ENCODE results near the gene KIAA1671. TPM values are rescaled to one million over a fixed set of nuclear protein-coding genes. Genes with fewer than 3 reads are reported as not detected.
"Not testable (repeated sequence)": the region's sequence is repeated elsewhere in the genome, so short reads cannot be mapped to it uniquely, and the experiment has no call there.

KIAA1671 gene
- total and polyA plus RNA-seq, 2 donors (not counting 1 experiment from before 2014, with no cell fraction given) = 0.01 to 0.02 TPM

GRCh38 chr22:25236417-25236816 lies 283.9 kb downstream of the KIAA1671 start:
- Histone ChIP-seq H3K36me3 (replicated peaks in 1 of 2; ENCODE audit: control extremely low read depth in 1 of 2, control insufficient read depth in 1 of 2, extremely low read depth in 1 of 2, insufficient read depth in 2 of 2, low read length in 1 of 2) (no peaks in the 10 kb centered on the region), H2AFZ (ENCODE audit: insufficient read depth, low read depth, low read length, poor library complexity, severe bottlenecking) (no peak overlapping the region), H3K4me3 (ENCODE audit: control extremely low read depth in 1 of 5, extremely low read depth in 1 of 5, insufficient read depth in 1 of 5, low read depth in 2 of 5, low read length in 4 of 5) (no peak overlapping the region), H3K4me1 (ENCODE audit: control insufficient read depth in 2 of 2, insufficient read depth in 2 of 2, low read length in 2 of 2) (peaks cover 0 to 3% of the 10 kb centered on the region in 2 donors), H3K27me3 (replicated peaks in 1 of 4; ENCODE audit: control extremely low read depth in 1 of 4, control insufficient read depth in 3 of 4, insufficient read depth in 4 of 4, low read length in 3 of 4) (peaks cover 0 to 17% (median 1%) of the 10 kb centered on the region in 4 experiments), H4K20me1 (ENCODE audit: control insufficient read depth, insufficient read depth, low read length, poor library complexity, severe bottlenecking) (no peaks in the 10 kb centered on the region), H3K4me2 (replicated peaks; ENCODE audit: low read depth, low read length, poor library complexity, severe bottlenecking) (no peak overlapping the region), H3K27ac (ENCODE audit: low read length in 2 of 2) (no peak overlapping the region), H3K79me2 (ENCODE audit: control insufficient read depth, insufficient read depth, low read length) (no peaks in the 10 kb centered on the region), H3K9me3 (ENCODE audit: control extremely low read depth in 1 of 3, control insufficient read depth in 2 of 3, insufficient read depth in 1 of 3, low read length in 2 of 3) (peaks cover 0 to 9% (median 0%) of the 10 kb centered on the region in 3 donors), H3K9ac (ENCODE audit: low read length) (no peak overlapping the region)
- Mint-ChIP-seq H3K4me1 (peaks cover 7% of the 10 kb centered on the region), H3K9me3 (ENCODE audit: insufficient read depth) (no peaks in the 10 kb centered on the region), H3K4me3 (no peak overlapping the region), H3K27ac (no peak overlapping the region), H3K27me3 (peaks cover 41% of the 10 kb centered on the region)
- CTCF ChIA-PET = interaction anchor here (1.1 to 3.4 kb wide), 4 partner anchors 16 to 98 kb away, joined by 3 to 23 read pairs (median 10); no protein-coding TSS in a partner anchor
- POLR2A ChIA-PET = no interaction called here
- intact Hi-C loops (cut with micrococcal nuclease) = loop anchor here (2.0 kb wide), 1 partner anchor 46 kb away; no protein-coding TSS in a partner anchor
- TF ChIP-seq CTCF (IDR thresholded peaks at IDR 0.05) (no peak), EZH2 (IDR thresholded peaks at IDR 0.05; ENCODE audit: borderline replicate concordance, insufficient read depth, low read depth, low read length, poor library complexity, severe bottlenecking) (no peak)
- DNase-seq (no peak), ATAC-seq (ENCODE audit: low read depth) (no peak)
- WGBS (ENCODE audit: insufficient coverage) = 95% methylated on average over 4 of the region's 6 CpGs

- Histone ChIP-seq H3K4me2 (replicated peaks; ENCODE audit: low read depth, low read length, poor library complexity, severe bottlenecking) (no peak overlapping the region), H4K20me1 (ENCODE audit: control insufficient read depth, insufficient read depth, low read length, poor library complexity, severe bottlenecking) (no peaks in the 10 kb centered on the region), H3K27ac (ENCODE audit: low read length in 2 of 2) (no peak overlapping the region), H3K79me2 (ENCODE audit: control insufficient read depth, insufficient read depth, low read length) (no peaks in the 10 kb centered on the region), H3K9me3 (ENCODE audit: control extremely low read depth in 1 of 3, control insufficient read depth in 2 of 3, insufficient read depth in 1 of 3, low read length in 2 of 3) (peaks cover 0 to 9% (median 0%) of the 10 kb centered on the region in 3 donors), H3K9ac (ENCODE audit: low read length) (no peak overlapping the region), H3K36me3 (replicated peaks in 1 of 2; ENCODE audit: control extremely low read depth in 1 of 2, control insufficient read depth in 1 of 2, extremely low read depth in 1 of 2, insufficient read depth in 2 of 2, low read length in 1 of 2) (no peaks in the 10 kb centered on the region), H3K4me3 (ENCODE audit: control extremely low read depth in 1 of 5, extremely low read depth in 1 of 5, insufficient read depth in 1 of 5, low read depth in 2 of 5, low read length in 4 of 5) (no peak overlapping the region), H3K27me3 (replicated peaks in 1 of 4; ENCODE audit: control extremely low read depth in 1 of 4, control insufficient read depth in 3 of 4, insufficient read depth in 4 of 4, low read length in 3 of 4) (peaks cover 0 to 19% (median 1%) of the 10 kb centered on the region in 4 experiments), H3K4me1 (ENCODE audit: control insufficient read depth in 2 of 2, insufficient read depth in 2 of 2, low read length in 2 of 2) (peaks cover 0 to 3% of the 10 kb centered on the region in 2 donors), H2AFZ (ENCODE audit: insufficient read depth, low read depth, low read length, poor library complexity, severe bottlenecking) (no peak overlapping the region)
- Mint-ChIP-seq H3K4me1 (peaks cover 7% of the 10 kb centered on the region), H3K4me3 (no peak overlapping the region), H3K9me3 (ENCODE audit: insufficient read depth) (no peaks in the 10 kb centered on the region), H3K27ac (no peak overlapping the region), H3K27me3 (peaks cover 34% of the 10 kb centered on the region)
- ATAC-seq (ENCODE audit: low read depth) (no peak), DNase-seq (no peak)
- TF ChIP-seq EZH2 (IDR thresholded peaks at IDR 0.05; ENCODE audit: borderline replicate concordance, insufficient read depth, low read depth, low read length, poor library complexity, severe bottlenecking) (no peak), CTCF (IDR thresholded peaks at IDR 0.05) (no peak)
- POLR2A ChIA-PET = no interaction called here
- CTCF ChIA-PET = interaction anchor here (3.4 kb wide), 1 partner anchor 96 kb away, joined by 23 read pairs; no protein-coding TSS in a partner anchor
- intact Hi-C loops (cut with micrococcal nuclease) = loop anchor here (2.0 kb wide), 1 partner anchor 45 kb away; no protein-coding TSS in a partner anchor
- WGBS (ENCODE audit: insufficient coverage) = 83% methylated on average over 3 of the region's 4 CpGs
Measured at GRCh38 chr22:25237503-25237902, 285.0 kb downstream of the KIAA1671 start.

- POLR2A ChIA-PET = not testable (repeated sequence)
- peaks cover 33% of the 10 kb centered on the region for H3K27me3 Mint-ChIP-seq
Measured at GRCh38 chr22:25238058-25238457, 285.5 kb downstream of the KIAA1671 start.

More at GRCh38 chr22:25238058-25238457, 285.5 kb downstream of the KIAA1671 start:
- intact Hi-C loops (cut with micrococcal nuclease); H2AFZ ChIP-seq (ENCODE audit: insufficient read depth, low read depth, low read length, poor library complexity, severe bottlenecking); H3K27ac ChIP-seq (ENCODE audit: low read length in 2 of 2); H3K9me3 Mint-ChIP-seq (ENCODE audit: insufficient read depth); H4K20me1 ChIP-seq (ENCODE audit: control insufficient read depth, insufficient read depth, low read length, poor library complexity, severe bottlenecking); H3K27ac Mint-ChIP-seq; H3K9ac ChIP-seq (ENCODE audit: low read length); H3K4me3 ChIP-seq (ENCODE audit: control extremely low read depth in 1 of 5, extremely low read depth in 1 of 5, insufficient read depth in 1 of 5, low read depth in 2 of 5, low read length in 4 of 5); H3K4me3 Mint-ChIP-seq; H3K4me1 Mint-ChIP-seq; H3K4me1 ChIP-seq (ENCODE audit: control insufficient read depth in 2 of 2, insufficient read depth in 2 of 2, low read length in 2 of 2); H3K79me2 ChIP-seq (ENCODE audit: control insufficient read depth, insufficient read depth, low read length); H3K9me3 ChIP-seq (ENCODE audit: control extremely low read depth in 1 of 3, control insufficient read depth in 2 of 3, insufficient read depth in 1 of 3, low read length in 2 of 3); H3K36me3 ChIP-seq (replicated peaks in 1 of 2; ENCODE audit: control extremely low read depth in 1 of 2, control insufficient read depth in 1 of 2, extremely low read depth in 1 of 2, insufficient read depth in 2 of 2, low read length in 1 of 2); H3K4me2 ChIP-seq (replicated peaks; ENCODE audit: low read depth, low read length, poor library complexity, severe bottlenecking): not testable (repeated sequence)
- DNase-seq (peak; percentile 8), ATAC-seq (ENCODE audit: low read depth) (peak; percentile 67)
- H3K27me3 ChIP-seq (replicated peaks in 1 of 4; ENCODE audit: control extremely low read depth in 1 of 4, control insufficient read depth in 3 of 4, insufficient read depth in 4 of 4, low read length in 3 of 4) = peaks cover 0 to 19% (median 1%) of the 10 kb centered on the region in 4 experiments
- WGBS (ENCODE audit: insufficient coverage) = no CpG with 5 or more reads among the region's 9 CpGs
- CTCF ChIA-PET = interaction anchor here (3.4 kb wide), 1 partner anchor 96 kb away, joined by 23 read pairs; no protein-coding TSS in a partner anchor
